GM18502 (cell line): ENCODE measurements around the gene SUMF1.
"Not testable (repeated sequence)": the region's sequence is repeated elsewhere in the genome, so short reads cannot be mapped to it uniquely, and the experiment has no call there.

Experiments
- ATAC-seq: cut with Tn5 transposase; IDR thresholded peaks from one replicate; pipeline ENCODE4 v1.9.1; 2021; ENCODE audit warnings: mild to moderate bottlenecking; ENCODE audit not compliant: unreplicated experiment, poor library complexity

The SUMF1 gene

DNA sequence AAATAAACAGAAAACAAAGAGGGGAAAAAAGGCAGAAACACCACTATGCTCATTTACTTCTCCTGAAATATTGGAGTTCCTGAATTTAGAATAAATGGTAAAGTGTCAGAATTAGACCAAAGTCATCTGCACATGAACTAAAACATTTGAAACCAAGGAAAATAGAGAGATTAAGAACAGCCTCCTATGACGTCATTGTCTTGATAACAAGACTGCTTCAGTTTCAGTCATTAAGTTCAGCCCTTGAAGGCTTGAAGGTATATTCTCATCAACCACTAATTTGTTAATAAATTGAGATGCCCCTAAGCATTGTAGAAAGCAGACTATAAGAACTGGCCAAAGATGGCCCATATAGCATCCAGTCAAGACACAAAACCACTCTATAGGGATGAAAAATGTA lies 2.5 kb downstream of the SUMF1 start:
- no peak for ATAC-seq

GRCh38 chr3:4462369-4463040 lies 4.6 kb downstream of the SUMF1 start:
- ATAC-seq, result no peak

- ATAC-seq, result no peak
Observed at GRCh38 chr3:4461468-4462090, 5.5 kb downstream of the SUMF1 start.

GRCh38 chr3:4460334-4460733 lies 6.7 kb downstream of the SUMF1 start:
- ATAC-seq, result no peak

- no peak for ATAC-seq
Observed at GRCh38 chr3:4458961-4459360, 8.1 kb downstream of the SUMF1 start.

- ATAC-seq, result not testable (repeated sequence)
Observed at GRCh38 chr3:4456780-4457179, 10.3 kb downstream of the SUMF1 start.

- no peak for ATAC-seq
Observed at GRCh38 chr3:4454142-4454541, 12.9 kb downstream of the SUMF1 start.

DNA sequence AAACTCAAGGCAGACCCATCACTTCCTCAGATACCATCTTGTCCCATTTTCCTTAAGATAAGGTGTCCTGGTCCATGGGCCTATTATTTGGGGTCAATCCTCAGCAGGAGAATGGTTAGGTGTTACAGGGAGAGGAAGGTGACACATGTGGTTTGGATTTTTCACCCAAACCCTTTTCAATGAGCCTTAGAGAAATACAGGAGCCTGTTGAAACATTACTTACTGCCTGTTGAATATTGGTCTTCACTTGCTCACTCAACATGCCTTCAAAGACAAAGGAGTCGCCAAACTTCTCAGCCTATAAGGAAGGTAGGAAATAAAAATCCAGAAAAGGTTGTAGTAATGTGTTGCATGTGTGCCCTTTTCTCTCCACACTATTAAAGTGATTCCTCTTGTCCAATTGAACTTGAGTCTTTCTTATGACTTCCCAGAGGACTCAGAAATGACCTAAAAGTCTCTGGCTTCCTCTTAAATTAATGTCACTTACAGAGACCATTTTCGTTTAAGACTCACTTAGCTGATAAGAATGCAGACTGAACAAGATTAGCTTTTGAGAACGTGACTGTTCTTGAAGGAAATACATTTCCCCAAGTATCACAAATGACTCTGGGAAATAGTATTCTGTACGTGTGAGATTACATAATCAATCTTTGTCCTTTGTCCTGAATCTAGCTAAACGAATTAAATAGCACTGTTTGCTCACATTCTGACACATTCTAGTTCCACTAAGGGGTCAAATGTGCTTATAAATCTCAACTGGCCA lies 17.8 kb downstream of the SUMF1 start:
- no peak for ATAC-seq

DNA sequence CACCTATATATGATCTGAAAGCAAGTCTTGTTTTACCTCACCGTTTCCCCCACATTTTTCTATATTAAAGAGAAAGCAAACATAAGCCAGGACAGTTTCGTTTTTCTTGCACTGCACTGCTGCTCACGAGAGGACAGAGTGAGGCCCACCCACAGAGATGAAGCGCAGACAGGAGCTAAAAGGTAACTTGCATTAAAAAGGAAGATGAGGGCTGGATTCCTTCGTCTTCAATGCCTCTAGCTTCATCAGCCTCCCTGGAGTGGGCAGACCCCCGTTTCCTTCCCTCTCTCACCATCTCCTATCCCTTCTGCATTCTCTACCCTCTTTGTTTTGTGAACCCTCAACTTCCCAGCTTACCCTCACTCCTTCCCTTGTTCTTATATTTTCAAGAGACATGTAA lies 18.9 kb downstream of the SUMF1 start:
- no peak for ATAC-seq

GRCh38 chr3:4447295-4447999 lies 19.6 kb downstream of the SUMF1 start:
- no peak for ATAC-seq

DNA sequence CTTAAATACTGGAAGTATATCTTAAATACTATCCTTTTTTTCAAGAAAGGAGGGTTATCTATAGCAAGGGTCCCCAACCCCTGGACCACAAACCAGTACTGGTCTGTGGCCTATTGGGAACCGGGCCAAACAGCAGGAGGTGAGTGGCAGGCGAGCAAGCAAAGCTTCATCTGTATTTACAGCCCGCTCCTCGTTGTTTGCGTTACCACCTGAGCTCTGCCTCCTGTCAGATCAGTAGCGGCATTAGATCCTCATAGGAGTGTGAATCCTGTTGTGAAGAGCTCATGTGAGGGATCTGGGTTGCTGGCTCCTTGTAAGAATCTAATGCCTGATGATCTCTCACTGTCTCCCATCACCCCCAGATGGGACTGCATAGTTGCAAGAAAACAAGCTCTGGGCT lies 26.1 kb downstream of the SUMF1 start:
- ATAC-seq, result no peak

DNA sequence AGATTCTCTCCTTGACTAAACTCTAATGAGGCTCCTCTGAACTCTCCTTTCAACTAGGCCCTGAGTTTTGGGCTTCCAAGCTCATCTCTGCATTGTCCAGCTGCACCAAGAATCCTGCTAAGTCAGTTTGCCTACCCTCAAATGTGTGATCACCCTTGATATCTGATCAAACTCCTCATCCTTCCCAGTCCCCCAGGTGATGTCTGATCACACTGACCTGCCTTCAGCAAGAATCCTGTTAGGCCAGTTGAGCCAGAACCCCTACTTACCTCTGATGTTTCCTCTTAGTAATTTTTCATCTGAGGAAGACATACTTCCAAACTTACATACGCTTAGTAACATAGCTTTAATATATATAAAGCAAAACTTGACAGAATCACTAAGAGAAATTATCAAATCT lies 28.8 kb downstream of the SUMF1 start:
- no peak for ATAC-seq

- ATAC-seq, result no peak
Observed at GRCh38 chr3:4432259-4432658, 34.8 kb downstream of the SUMF1 start.

DNA sequence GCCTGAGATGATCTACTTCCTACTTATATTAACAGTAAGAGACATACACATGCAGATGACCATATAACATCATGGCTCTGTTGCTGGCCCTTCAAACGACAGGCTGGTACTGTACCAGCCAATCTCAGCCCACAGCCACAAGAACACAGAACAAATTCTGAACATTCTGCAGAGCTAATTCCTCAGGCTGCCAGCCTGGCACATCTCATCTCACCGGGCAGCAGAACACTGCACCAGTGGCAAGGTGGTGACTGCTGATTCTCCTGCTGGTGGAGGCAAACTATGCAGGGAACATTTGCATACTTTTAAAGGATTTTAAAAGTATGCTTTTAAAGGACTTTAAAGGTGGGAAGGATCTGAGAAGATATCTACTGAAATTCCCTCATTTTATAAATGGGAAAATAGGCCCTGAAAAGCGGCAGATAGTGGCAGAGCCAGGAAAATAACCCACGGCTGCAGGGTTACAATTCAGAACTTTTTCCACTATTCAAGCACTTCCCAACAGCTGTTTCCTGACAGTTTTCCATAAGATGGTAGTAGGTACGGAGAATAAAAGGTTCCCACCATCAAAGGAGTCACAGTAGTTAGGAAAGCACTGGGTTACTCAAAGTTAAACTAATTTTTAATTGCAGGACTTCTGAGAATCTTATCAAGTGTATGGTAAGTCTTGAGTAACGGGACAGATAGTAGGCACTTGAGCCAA lies 37.3 kb downstream of the SUMF1 start:
- ATAC-seq, result no peak

- peak; percentile 57 for ATAC-seq
Observed at GRCh38 chr3:4426782-4427344, 40.2 kb downstream of the SUMF1 start.

GRCh38 chr3:4426261-4426781 lies 40.7 kb downstream of the SUMF1 start:
- peak; percentile 7 for ATAC-seq

GRCh38 chr3:4425707-4426106 lies 41.4 kb downstream of the SUMF1 start:
- ATAC-seq, result peak; percentile 27

GRCh38 chr3:4425055-4425454 lies 42.0 kb downstream of the SUMF1 start:
- ATAC-seq, result no peak

GRCh38 chr3:4421121-4421520 lies 45.9 kb downstream of the SUMF1 start:
- ATAC-seq, result peak; percentile 78

DNA sequence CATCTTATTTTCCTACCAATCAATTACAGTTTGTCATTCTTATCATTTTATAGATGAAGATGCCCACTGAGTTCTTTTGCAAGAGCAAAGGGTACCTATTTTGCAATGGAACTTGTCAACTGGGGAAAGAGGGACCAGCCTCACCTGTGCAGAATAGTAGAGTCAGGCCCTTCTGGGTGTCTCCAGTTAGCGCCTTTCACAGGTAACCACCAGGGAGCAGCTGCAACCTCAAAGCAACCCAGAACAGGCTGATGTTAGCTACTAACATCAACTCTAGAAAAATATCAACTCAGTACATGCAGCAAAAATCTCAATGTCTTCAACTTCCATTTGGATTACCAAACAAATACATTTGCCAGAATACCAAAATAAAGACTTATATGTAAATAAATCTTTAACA lies 47.1 kb downstream of the SUMF1 start:
- ATAC-seq, result no peak
